Panc1 (cell line): Measurements from ENCODE around the gene TMED8. TPM values are rescaled to one million over a fixed set of nuclear protein-coding genes. Genes with fewer than 3 reads are reported as not detected.

Experiments
- ATAC-seq: fragments of 200-7000 bp; cut with Tn5 transposase; 2 replicates; pipeline ENCODE4 v1.9.1; 2020; ENCODE audit warnings: mild to moderate bottlenecking, moderate library complexity
- BruUV-seq: library from RNA; stranded (reverse); fragments of 400-500 nt; replicated peaks from 2 replicates; lab custom pipeline; 2021; lab: Mats Ljungman, UMichigan
- CTCF ChIA-PET: fragments of 300-600 bp; sonication (Branson Sonifier 250); formaldehyde crosslinking; loops from one replicate; lab custom pipeline; 2022; ENCODE audit warnings: antibody characterized with exemption; lab: Charles Lee
- POLR2A ChIA-PET: fragments of 300-600 bp; sonication (Branson Sonifier 250); formaldehyde crosslinking; loops from one replicate; lab custom pipeline; 2022; ENCODE audit warnings: antibody characterized with exemption; lab: Charles Lee
- DNase-seq: peaks from one replicate; pipeline ENCODE4 v3.0.0-alpha.2; 2010; ENCODE audit warnings: low read depth, low spot score
- H3K27ac ChIP-seq: 2 replicates; pipeline ENCODE4 v1.5.1; 2011; ENCODE audit warnings: mild to moderate bottlenecking, low read length, inconsistent platforms
- H3K27me3 ChIP-seq: fragments of 200-500 bp; sonication (Bioruptor generic); 2 replicates; pipeline ENCODE4 v1.6.0; 2014; ENCODE audit warnings: low read length, inconsistent platforms; ENCODE audit not compliant: control insufficient read depth, insufficient read depth
- H3K36me3 ChIP-seq: fragments of 200-500 bp; sonication (Bioruptor generic); 2 replicates; pipeline ENCODE4 v1.5.1; 2014; ENCODE audit warnings: inconsistent platforms, mild to moderate bottlenecking, low read length, moderate library complexity; ENCODE audit not compliant: control insufficient read depth, insufficient read depth
- H3K4me1 ChIP-seq: 2 replicates; pipeline ENCODE4 v1.5.1; 2011; ENCODE audit warnings: inconsistent platforms, mild to moderate bottlenecking, low read length, moderate library complexity; ENCODE audit not compliant: control insufficient read depth, insufficient read depth
- H3K4me3 ChIP-seq, 2 experiments: 2 replicates each; pipeline ENCODE4 v1.5.1; 2011 to 2012; ENCODE audit warnings: low read depth in 2 of 2, low read length in 2 of 2, mild to moderate bottlenecking in 2 of 2, inconsistent platforms in 1 of 2, moderate library complexity in 1 of 2
- H3K9me3 ChIP-seq: fragments of 200-500 bp; sonication (Bioruptor generic); 2 replicates; pipeline ENCODE4 v1.5.1; 2014; ENCODE audit warnings: low read depth, mild to moderate bottlenecking, inconsistent platforms, low read length, moderate library complexity; ENCODE audit not compliant: control insufficient read depth, insufficient read depth
- POLR2AphosphoS5 ChIP-seq: IDR thresholded peaks from 2 replicates; pipeline ENCODE4 v1.6.1; 2012; ENCODE audit warnings: mild to moderate bottlenecking, low read depth, low read length, moderate library complexity
- SIN3A ChIP-seq: IDR thresholded peaks from 2 replicates; pipeline ENCODE4 v1.6.1; 2012; ENCODE audit warnings: low read depth, mild to moderate bottlenecking, low read length, moderate library complexity, borderline replicate concordance; ENCODE audit not compliant: insufficient read depth
- TCF7L2 ChIP-seq: IDR thresholded peaks from 2 replicates; pipeline ENCODE4 v1.6.1; 2011; ENCODE audit warnings: mild to moderate bottlenecking, low read depth, low read length, inconsistent platforms
- in situ Hi-C: cut with HindIII; loops from 2 replicates; pipeline ENCODE4 v1.10.0; 2016; ENCODE audit warnings: low sequenced_read_pairs, low pct_unique_long_range_greater_than_20kb
- intact Hi-C: fragments of 100-400 bp; cut with micrococcal nuclease; formaldehyde crosslinking; loops from one replicate; pipeline ENCODE4 v1.10.0; 2022; ENCODE audit not compliant: unreplicated experiment
- total RNA-seq: library from RNA; stranded (reverse); gene quantifications from one replicate; pipeline ENCODE4 v1.2.1, GENCODE V29; 2021; ENCODE audit not compliant: unreplicated experiment
- TF ChIP-seq, protein P1 (sequence below): fragments of 450-650 bp; IDR thresholded peaks from 2 replicates; pipeline ENCODE4 v1.5.1; 2017; ENCODE audit warnings: mild to moderate bottlenecking
- TF ChIP-seq, protein P2 (sequence below), 2 experiments: IDR thresholded peaks; 2 replicates each; pipeline ENCODE4 v1.6.1; 2011 to 2012; ENCODE audit warnings: low read depth in 2 of 2, control low read depth in 1 of 2, low read length in 1 of 2, mild to moderate bottlenecking in 1 of 2, moderate library complexity in 1 of 2; ENCODE audit not compliant: insufficient read depth in 1 of 2

Gene TMED8
- total RNA-seq, 1 experiment from 2014 or later, result 8.5 TPM

DNA sequence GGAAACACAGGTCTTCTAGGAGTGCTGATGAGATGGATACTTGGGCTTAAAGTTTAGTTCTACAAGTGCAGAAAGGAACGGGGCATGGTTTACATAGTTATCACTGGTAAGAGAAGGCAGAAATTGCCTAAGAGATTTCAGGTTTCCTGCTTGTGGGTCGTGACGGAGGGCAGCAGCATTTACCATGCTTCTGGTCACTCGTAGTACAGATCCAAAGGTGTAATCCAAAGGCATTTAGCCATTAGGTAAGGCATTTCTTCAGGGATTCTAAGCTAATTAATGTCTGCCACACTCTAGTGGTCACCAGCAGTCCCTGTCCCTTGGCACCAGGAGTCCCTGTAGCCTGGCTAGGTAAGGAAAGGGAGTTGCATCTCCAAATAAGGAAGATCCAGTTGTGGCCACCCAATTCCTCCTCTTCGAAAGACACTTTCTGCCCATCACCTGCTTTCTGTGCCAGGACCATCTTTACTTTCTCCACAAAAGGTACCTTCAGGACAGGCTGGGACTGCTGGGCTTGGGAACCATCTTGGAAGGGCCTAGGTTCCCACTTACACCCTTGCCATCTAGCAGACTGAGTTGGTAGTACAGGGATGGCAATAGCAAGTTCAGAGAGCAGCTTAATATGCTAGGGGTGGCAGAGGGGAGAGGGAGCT lies 54.5 kb downstream of the TMED8 start:
- BruUV-seq, result no TSS peak
- peaks cover 26% of the 10 kb centered on the region for H3K4me1 ChIP-seq
- ATAC-seq (no peak), DNase-seq (no peak)
- peak overlapping the region; percentile 83 to 86 for H3K4me3 ChIP-seq
- H3K9me3 ChIP-seq, result no peaks in the 10 kb centered on the region
- CTCF ChIA-PET, result interaction anchor here (0.8 kb wide), 1 partner anchor 165 kb away, joined by 3 read pairs; no protein-coding TSS in a partner anchor
- in situ Hi-C loops (no loop called here), intact Hi-C loops (loop anchor here (10.0 kb wide), 1 partner anchor 232 kb away; no protein-coding TSS in a partner anchor)
- POLR2A ChIA-PET, result no interaction called here
- TF ChIP-seq POLR2AphosphoS5 (no peak), SIN3A (no peak), TCF7L2 (no peak)
- TF ChIP-seq, protein P1, sequence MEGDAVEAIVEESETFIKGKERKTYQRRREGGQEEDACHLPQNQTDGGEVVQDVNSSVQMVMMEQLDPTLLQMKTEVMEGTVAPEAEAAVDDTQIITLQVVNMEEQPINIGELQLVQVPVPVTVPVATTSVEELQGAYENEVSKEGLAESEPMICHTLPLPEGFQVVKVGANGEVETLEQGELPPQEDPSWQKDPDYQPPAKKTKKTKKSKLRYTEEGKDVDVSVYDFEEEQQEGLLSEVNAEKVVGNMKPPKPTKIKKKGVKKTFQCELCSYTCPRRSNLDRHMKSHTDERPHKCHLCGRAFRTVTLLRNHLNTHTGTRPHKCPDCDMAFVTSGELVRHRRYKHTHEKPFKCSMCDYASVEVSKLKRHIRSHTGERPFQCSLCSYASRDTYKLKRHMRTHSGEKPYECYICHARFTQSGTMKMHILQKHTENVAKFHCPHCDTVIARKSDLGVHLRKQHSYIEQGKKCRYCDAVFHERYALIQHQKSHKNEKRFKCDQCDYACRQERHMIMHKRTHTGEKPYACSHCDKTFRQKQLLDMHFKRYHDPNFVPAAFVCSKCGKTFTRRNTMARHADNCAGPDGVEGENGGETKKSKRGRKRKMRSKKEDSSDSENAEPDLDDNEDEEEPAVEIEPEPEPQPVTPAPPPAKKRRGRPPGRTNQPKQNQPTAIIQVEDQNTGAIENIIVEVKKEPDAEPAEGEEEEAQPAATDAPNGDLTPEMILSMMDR, result no peak
- TF ChIP-seq, protein P2, sequence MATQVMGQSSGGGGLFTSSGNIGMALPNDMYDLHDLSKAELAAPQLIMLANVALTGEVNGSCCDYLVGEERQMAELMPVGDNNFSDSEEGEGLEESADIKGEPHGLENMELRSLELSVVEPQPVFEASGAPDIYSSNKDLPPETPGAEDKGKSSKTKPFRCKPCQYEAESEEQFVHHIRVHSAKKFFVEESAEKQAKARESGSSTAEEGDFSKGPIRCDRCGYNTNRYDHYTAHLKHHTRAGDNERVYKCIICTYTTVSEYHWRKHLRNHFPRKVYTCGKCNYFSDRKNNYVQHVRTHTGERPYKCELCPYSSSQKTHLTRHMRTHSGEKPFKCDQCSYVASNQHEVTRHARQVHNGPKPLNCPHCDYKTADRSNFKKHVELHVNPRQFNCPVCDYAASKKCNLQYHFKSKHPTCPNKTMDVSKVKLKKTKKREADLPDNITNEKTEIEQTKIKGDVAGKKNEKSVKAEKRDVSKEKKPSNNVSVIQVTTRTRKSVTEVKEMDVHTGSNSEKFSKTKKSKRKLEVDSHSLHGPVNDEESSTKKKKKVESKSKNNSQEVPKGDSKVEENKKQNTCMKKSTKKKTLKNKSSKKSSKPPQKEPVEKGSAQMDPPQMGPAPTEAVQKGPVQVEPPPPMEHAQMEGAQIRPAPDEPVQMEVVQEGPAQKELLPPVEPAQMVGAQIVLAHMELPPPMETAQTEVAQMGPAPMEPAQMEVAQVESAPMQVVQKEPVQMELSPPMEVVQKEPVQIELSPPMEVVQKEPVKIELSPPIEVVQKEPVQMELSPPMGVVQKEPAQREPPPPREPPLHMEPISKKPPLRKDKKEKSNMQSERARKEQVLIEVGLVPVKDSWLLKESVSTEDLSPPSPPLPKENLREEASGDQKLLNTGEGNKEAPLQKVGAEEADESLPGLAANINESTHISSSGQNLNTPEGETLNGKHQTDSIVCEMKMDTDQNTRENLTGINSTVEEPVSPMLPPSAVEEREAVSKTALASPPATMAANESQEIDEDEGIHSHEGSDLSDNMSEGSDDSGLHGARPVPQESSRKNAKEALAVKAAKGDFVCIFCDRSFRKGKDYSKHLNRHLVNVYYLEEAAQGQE (IDR thresholded peaks at IDR 0.05; ENCODE audit: insufficient read depth in 1 of 2, low read depth in 2 of 2, low read length in 1 of 2), result no peak
- no peaks in the 10 kb centered on the region for H3K36me3 ChIP-seq
- H3K27me3 ChIP-seq, result no peaks in the 10 kb centered on the region
- peak overlapping the region; percentile 86 for H3K27ac ChIP-seq

DNA sequence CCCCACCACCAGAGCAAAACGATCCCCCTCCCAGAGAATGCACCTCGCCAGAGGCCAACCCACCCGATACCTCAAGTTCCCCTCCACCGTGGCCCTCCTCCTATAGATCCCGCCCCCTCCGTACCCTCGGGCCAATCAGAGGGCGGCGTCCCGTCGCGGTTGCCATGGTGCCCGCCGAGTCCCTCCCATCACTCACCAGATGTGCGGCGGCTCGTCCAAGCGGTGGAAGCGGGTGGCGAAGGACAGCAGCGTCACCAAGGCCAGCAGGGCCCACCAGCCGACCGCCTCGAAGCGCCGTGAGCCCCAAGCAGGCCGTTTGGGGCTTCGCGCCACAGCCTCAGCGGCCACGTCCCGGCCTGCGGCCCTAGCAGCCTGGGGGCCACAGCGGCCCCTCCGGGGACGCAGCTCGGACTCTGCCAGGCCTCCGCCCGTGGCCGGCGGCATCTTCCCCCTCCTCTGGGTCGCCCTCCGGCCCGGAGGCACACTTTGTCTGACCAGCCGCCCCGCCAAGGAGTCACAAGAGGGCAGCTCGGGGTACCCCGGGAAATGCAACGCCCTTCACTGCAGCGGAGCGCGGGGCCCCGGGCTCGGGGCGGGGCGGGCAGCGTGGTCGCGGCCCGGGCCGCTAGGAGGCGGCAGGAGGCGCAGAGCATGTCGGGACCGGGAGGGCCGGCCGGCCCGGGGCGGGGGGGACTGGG lies 56.5 kb downstream of the TMED8 start, which contains the start of gene POMT2:
Gene POMT2, minus strand, starts transcription at position 646 of the 698 bp plus-strand sequence. Its CDS starts 202 bp downstream, at position 444.
- in situ Hi-C loops, result no loop called here
- Histone ChIP-seq H3K27ac (peak within 1 kb of the TSS; percentile 86), H3K4me3 (peak within 1 kb of the TSS; percentile 83 to 86), H3K4me1 (peaks cover 31% of the 10 kb centered on the region), H3K27me3 (no peaks in the 10 kb centered on the region), H3K9me3 (no peaks in the 10 kb centered on the region), H3K36me3 (no peaks in the 10 kb centered on the region)
- DNase-seq (no peak), ATAC-seq (peak; percentile 82)
- intact Hi-C loops, result loop anchor here (10.0 kb wide), 1 partner anchor 234 kb away; no protein-coding TSS in a partner anchor
- no peak for TF ChIP-seq TCF7L2
- TF ChIP-seq SIN3A, result no peak; the same call in 1 of the 2 replicates
- TF ChIP-seq, protein P1, result peak; percentile 48; the same call in 1 of the 2 replicates
- TF ChIP-seq, protein P2 (IDR thresholded peaks at IDR 0.05; ENCODE audit: insufficient read depth in 1 of 2, low read depth in 2 of 2, low read length in 1 of 2), result peak in 1 of 2 experiments; percentile 21; a peak in 1 of 4 replicates
- TF ChIP-seq POLR2AphosphoS5, result no peak
- no TSS peak for BruUV-seq
- CTCF ChIA-PET, result interaction anchor here (0.6 to 0.7 kb wide), 4 partner anchors 9 to 123 kb away, joined by 3 to 8 read pairs (median 6); no protein-coding TSS in a partner anchor
- POLR2A ChIA-PET, result interaction anchor here (0.6 to 0.7 kb wide), 3 partner anchors 125 to 394 kb away, joined by 5 to 9 read pairs (median 5); no protein-coding TSS in a partner anchor
